IMR-90 (cell line): Measurements from ENCODE around the gene SMAD2. TPM values are rescaled to one million over a fixed set of nuclear protein-coding genes. Genes with fewer than 3 reads are reported as not detected.

Experiments used
- ATAC-seq: fragments of 200-7000 bp; cut with Tn5 transposase; 2 replicates; pipeline ENCODE4 v1.9.1; 2020; ENCODE audit warnings: low read depth, mild to moderate bottlenecking, moderate library complexity
- BruUV-seq: library from RNA; stranded (reverse); fragments of 400-500 nt; replicated peaks from 2 replicates; lab custom pipeline; 2021; lab: Mats Ljungman, UMichigan
- CTCF ChIA-PET: fragments of 300-600 bp; formaldehyde crosslinking; extraction: SDS; loops from one replicate; lab custom pipeline; 2021; ENCODE audit warnings: antibody characterized with exemption; lab: Yijun Ruan, JAX
- POLR2A ChIA-PET: fragments of 300-600 bp; sonication (Branson Sonifier 250); formaldehyde crosslinking; loops from one replicate; lab custom pipeline; 2022; ENCODE audit warnings: antibody characterized with exemption; ENCODE audit not compliant: unreplicated experiment; lab: Charles Lee
- DNase-seq: peaks from one replicate; pipeline ENCODE4 v3.0.0; 2013
- H2AFZ ChIP-seq: replicated peaks from 2 replicates; pipeline ENCODE3; 2013; ENCODE audit warnings: low read length, mild to moderate bottlenecking; ENCODE audit not compliant: poor library complexity
- H2AK5ac ChIP-seq: 2 replicates; pipeline ENCODE4 v1.6.1; 2013; ENCODE audit warnings: low read depth, low read length, inconsistent platforms
- H2AK9ac ChIP-seq: replicated peaks from 2 replicates; pipeline ENCODE3; 2013; ENCODE audit warnings: mild to moderate bottlenecking, low read depth, low read length, moderate library complexity; ENCODE audit not compliant: poor library complexity
- H2BK120ac ChIP-seq: 2 replicates; pipeline ENCODE4 v1.6.1; 2013; ENCODE audit warnings: low read depth, low read length, inconsistent platforms
- H2BK15ac ChIP-seq: 3 replicates; pipeline ENCODE4 v1.6.1; 2013; ENCODE audit warnings: low read depth, low read length, inconsistent platforms
- H2BK20ac ChIP-seq: 2 replicates; pipeline ENCODE4 v1.6.1; 2013; ENCODE audit warnings: low read depth, mild to moderate bottlenecking, inconsistent platforms, low read length, moderate library complexity
- H2BK5ac ChIP-seq: 2 replicates; pipeline ENCODE4 v1.6.1; 2013; ENCODE audit warnings: mild to moderate bottlenecking, low read depth, low read length, inconsistent platforms; ENCODE audit not compliant: poor library complexity, severe bottlenecking
- H3K14ac ChIP-seq: replicated peaks from 2 replicates; pipeline ENCODE4 v1.6.1; 2013; ENCODE audit warnings: low read depth, low read length, inconsistent platforms
- H3K18ac ChIP-seq: 2 replicates; pipeline ENCODE4 v1.6.1; 2013; ENCODE audit warnings: low read depth, low read length, control low read depth
- H3K23ac ChIP-seq: 2 replicates; pipeline ENCODE4 v1.6.1; 2013; ENCODE audit warnings: low read depth, low read length, inconsistent platforms
- H3K27ac ChIP-seq: 2 replicates; pipeline ENCODE4 v1.5.1; 2013; ENCODE audit warnings: mild to moderate bottlenecking, control low read depth, low read length; ENCODE audit not compliant: insufficient read depth
- H3K27me3 ChIP-seq: 2 replicates; pipeline ENCODE4 v1.6.1; 2013; ENCODE audit warnings: low read length; ENCODE audit not compliant: control insufficient read depth, insufficient read depth
- H3K36me3 ChIP-seq: 2 replicates; pipeline ENCODE4 v1.6.1; 2013; ENCODE audit warnings: low read length, mixed read lengths; ENCODE audit not compliant: control insufficient read depth, insufficient read depth
- H3K4ac ChIP-seq: 2 replicates; pipeline ENCODE4 v1.6.1; 2013; ENCODE audit warnings: low read depth, low read length, inconsistent platforms
- H3K4me1 ChIP-seq: 2 replicates; pipeline ENCODE4 v1.6.1; 2013; ENCODE audit warnings: low read length, mixed read lengths; ENCODE audit not compliant: control insufficient read depth, insufficient read depth
- H3K4me2 ChIP-seq: 2 replicates; pipeline ENCODE4 v1.6.1; 2013; ENCODE audit warnings: low read depth, mild to moderate bottlenecking, control low read depth, low read length, moderate library complexity
- H3K4me3 ChIP-seq: 2 replicates; pipeline ENCODE4 v1.5.1; 2013; ENCODE audit warnings: low read depth, mild to moderate bottlenecking, control low read depth, low read length, moderate library complexity; ENCODE audit not compliant: insufficient read depth
- H3K56ac ChIP-seq: 2 replicates; pipeline ENCODE4 v1.6.1; 2013; ENCODE audit warnings: low read length, inconsistent platforms; ENCODE audit not compliant: insufficient read depth; ENCODE audit errors: extremely low read depth
- H3K79me1 ChIP-seq, 2 experiments: 2 replicates each; pipeline ENCODE4 v1.6.1; 2013; ENCODE audit warnings: low read length in 2 of 2, inconsistent platforms in 1 of 2, low read depth in 1 of 2
- H3K9ac ChIP-seq: 2 replicates; pipeline ENCODE4 v1.6.1; 2013; ENCODE audit warnings: low read depth, low read length, control low read depth
- H3K9me1 ChIP-seq: 2 replicates; pipeline ENCODE4 v1.6.1; 2013; ENCODE audit warnings: low read length, inconsistent platforms; ENCODE audit not compliant: insufficient read depth
- H3K9me3 ChIP-seq: 2 replicates; pipeline ENCODE4 v1.6.1; 2013; ENCODE audit warnings: low read length; ENCODE audit not compliant: control insufficient read depth, insufficient read depth
- H4K20me1 ChIP-seq: 2 replicates; pipeline ENCODE4 v1.6.1; 2013; ENCODE audit warnings: low read length, inconsistent platforms; ENCODE audit not compliant: insufficient read depth
- H4K5ac ChIP-seq: 2 replicates; pipeline ENCODE4 v1.6.1; 2013; ENCODE audit warnings: mild to moderate bottlenecking, low read depth, low read length, control low read depth
- H4K8ac ChIP-seq, 2 experiments: 2 replicates each; pipeline ENCODE4 v1.6.1; 2013; ENCODE audit warnings: low read depth in 2 of 2, low read length in 2 of 2, control low read depth in 1 of 2, inconsistent platforms in 1 of 2
- H4K91ac ChIP-seq: 2 replicates; pipeline ENCODE4 v1.6.1; 2013; ENCODE audit warnings: low read depth, low read length, inconsistent platforms; ENCODE audit not compliant: insufficient read depth
- BHLHE40 ChIP-seq: fragments of 150-350 bp; IDR thresholded peaks from 2 replicates; pipeline ENCODE4 v1.6.1; 2016; ENCODE audit warnings: mild to moderate bottlenecking, low read depth, low read length
- CEBPB ChIP-seq: IDR thresholded peaks from 2 replicates; pipeline ENCODE4 v1.6.1; 2012; ENCODE audit warnings: low read depth, low read length, improper control_type of control experiment
- CHD1 ChIP-seq: IDR thresholded peaks from 2 replicates; pipeline ENCODE4 v1.6.1; 2012; ENCODE audit warnings: low read depth, low read length, improper control_type of control experiment
- FOS ChIP-seq: fragments of 150-350 bp; IDR thresholded peaks from 2 replicates; pipeline ENCODE4 v1.6.1; 2016; ENCODE audit warnings: low read depth, low read length
- MAFK ChIP-seq: IDR thresholded peaks from 2 replicates; pipeline ENCODE4 v1.6.1; 2012; ENCODE audit warnings: low read depth, low read length, improper control_type of control experiment
- MAZ ChIP-seq: IDR thresholded peaks from 2 replicates; pipeline ENCODE4 v1.6.1; 2012; ENCODE audit warnings: low read depth, mild to moderate bottlenecking, low read length, improper control_type of control experiment, moderate library complexity, borderline replicate concordance
- MXI1 ChIP-seq: IDR thresholded peaks from 2 replicates; pipeline ENCODE4 v1.6.1; 2012; ENCODE audit warnings: low read depth, mild to moderate bottlenecking, low read length, moderate library complexity, borderline replicate concordance
- NFE2L2 ChIP-seq: fragments of 150-350 bp; IDR thresholded peaks from 2 replicates; pipeline ENCODE4 v1.6.1; 2016; ENCODE audit warnings: low read depth, mild to moderate bottlenecking, low read length
- RAD21 ChIP-seq: IDR thresholded peaks from 2 replicates; pipeline ENCODE4 v1.6.1; 2012; ENCODE audit warnings: low read length, improper control_type of control experiment
- RCOR1 ChIP-seq: IDR thresholded peaks from 2 replicates; pipeline ENCODE4 v1.6.1; 2012; ENCODE audit warnings: mild to moderate bottlenecking, low read length, improper control_type of control experiment; ENCODE audit not compliant: insufficient replicate concordance
- RFX5 ChIP-seq: IDR thresholded peaks from 2 replicates; pipeline ENCODE4 v1.8.0; 2012; ENCODE audit warnings: low read depth, mild to moderate bottlenecking, low read length, moderate library complexity
- SMC3 ChIP-seq: fragments of 150-350 bp; IDR thresholded peaks from 2 replicates; pipeline ENCODE4 v1.6.1; 2016; ENCODE audit warnings: low read depth, mild to moderate bottlenecking, antibody characterized with exemption, low read length, moderate library complexity
- whole genome bisulfite sequencing, 2 experiments: methylation state at CpG; one replicate each; pipeline versions ENCODE4 v1.1.5 to v1.1.7; 2013; ENCODE audit warnings: missing lambda C conversion rate in 2 of 2; ENCODE audit not compliant: insufficient read length in 1 of 2; ENCODE audit errors: extremely low coverage in 2 of 2; 5-methylcytosine and 5-hydroxymethylcytosine counted together
- dilution Hi-C: fragments of 300-500 bp; cut with HindIII; formaldehyde crosslinking; loops from one replicate; pipeline ENCODE4 v1.14.3; 2018; ENCODE audit warnings: low sequenced_read_pairs; ENCODE audit not compliant: unreplicated experiment
- in situ Hi-C: fragments of 300-500 bp; cut with MboI; formaldehyde crosslinking; loops from 3 replicates; pipeline ENCODE4 v1.14.3; 2019; ENCODE audit warnings: low sequenced_read_pairs, inconsistent platforms, mixed read lengths
- intact Hi-C: fragments of 100-400 bp; cut with micrococcal nuclease; formaldehyde crosslinking; loops from 2 replicates; pipeline ENCODE4 v1.10.0; 2022
- polyA plus RNA-seq, 3 experiments: library from polyadenylated mRNA; depleted of rRNA; stranded (reverse); fragments of >200 nt; gene quantifications; 2 replicates each; pipeline ENCODE4 v1.2.3, GENCODE V29; 2012; ENCODE audit warnings: low replicate concordance in 1 of 3
- total RNA-seq: library from RNA; depleted of rRNA; stranded (reverse); fragments of >200 nt; gene quantifications from 2 replicates; pipeline ENCODE4 v1.2.3, GENCODE V29; 2012
- TF ChIP-seq, protein P1 (sequence below): conservative IDR thresholded peaks from 2 replicates; pipeline ENCODE4 v1.5.1; 2012; ENCODE audit warnings: mild to moderate bottlenecking, low read depth, low read length, improper control_type of control experiment
- TF ChIP-seq, protein P2 (sequence below): fragments of 150-350 bp; IDR thresholded peaks from 2 replicates; pipeline ENCODE4 v1.6.1; 2016; ENCODE audit warnings: low read depth, mild to moderate bottlenecking, low read length, moderate library complexity, borderline replicate concordance
- TF ChIP-seq, protein P3 (sequence below): fragments of 150-350 bp; IDR thresholded peaks from 2 replicates; pipeline ENCODE4 v1.6.1; 2017; ENCODE audit warnings: mild to moderate bottlenecking, antibody characterized with exemption, low read length, low read depth

SMAD2 gene
- total and polyA plus RNA-seq, 2 of the 4 experiments (the other 2 are of a cell fraction): 41.7 to 171 TPM

DNA sequence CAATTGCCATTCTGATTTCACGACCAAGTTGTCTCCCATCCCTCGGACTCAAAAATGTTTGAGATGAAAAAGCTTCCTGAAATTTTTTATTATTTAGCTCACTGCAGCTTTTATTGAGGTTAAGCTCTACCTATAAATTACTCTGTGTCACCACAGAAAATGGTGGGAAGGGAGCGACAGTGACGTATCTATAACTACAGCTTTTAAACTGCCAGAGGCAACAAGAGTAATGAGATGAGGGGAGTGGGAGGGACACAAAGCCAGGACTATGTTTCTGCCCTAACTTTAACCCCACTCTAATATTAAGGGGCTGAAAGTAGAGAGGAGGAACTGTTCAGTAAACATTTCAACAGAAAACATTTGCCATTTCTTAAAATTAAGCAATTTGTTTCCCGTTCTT lies 37.4 kb downstream of the SMAD2 start:
- ChIA-PET POLR2A (no interaction called here), CTCF (interaction anchor here (1.3 kb wide), 1 partner anchor 9 kb away, joined by 6 read pairs; no protein-coding TSS in a partner anchor)
- no peak overlapping the region for H4K91ac ChIP-seq
- no peak overlapping the region for H2AFZ ChIP-seq
- TF ChIP-seq MAZ (no peak), NFE2L2 (no peak), CEBPB (no peak), SMC3 (no peak), RFX5 (no peak), FOS (no peak), RCOR1 (no peak), BHLHE40 (no peak), CHD1 (no peak), MXI1 (no peak), MAFK (no peak), RAD21 (no peak)
- TF ChIP-seq, protein P1, sequence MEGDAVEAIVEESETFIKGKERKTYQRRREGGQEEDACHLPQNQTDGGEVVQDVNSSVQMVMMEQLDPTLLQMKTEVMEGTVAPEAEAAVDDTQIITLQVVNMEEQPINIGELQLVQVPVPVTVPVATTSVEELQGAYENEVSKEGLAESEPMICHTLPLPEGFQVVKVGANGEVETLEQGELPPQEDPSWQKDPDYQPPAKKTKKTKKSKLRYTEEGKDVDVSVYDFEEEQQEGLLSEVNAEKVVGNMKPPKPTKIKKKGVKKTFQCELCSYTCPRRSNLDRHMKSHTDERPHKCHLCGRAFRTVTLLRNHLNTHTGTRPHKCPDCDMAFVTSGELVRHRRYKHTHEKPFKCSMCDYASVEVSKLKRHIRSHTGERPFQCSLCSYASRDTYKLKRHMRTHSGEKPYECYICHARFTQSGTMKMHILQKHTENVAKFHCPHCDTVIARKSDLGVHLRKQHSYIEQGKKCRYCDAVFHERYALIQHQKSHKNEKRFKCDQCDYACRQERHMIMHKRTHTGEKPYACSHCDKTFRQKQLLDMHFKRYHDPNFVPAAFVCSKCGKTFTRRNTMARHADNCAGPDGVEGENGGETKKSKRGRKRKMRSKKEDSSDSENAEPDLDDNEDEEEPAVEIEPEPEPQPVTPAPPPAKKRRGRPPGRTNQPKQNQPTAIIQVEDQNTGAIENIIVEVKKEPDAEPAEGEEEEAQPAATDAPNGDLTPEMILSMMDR: no peak
- TF ChIP-seq, protein P2, sequence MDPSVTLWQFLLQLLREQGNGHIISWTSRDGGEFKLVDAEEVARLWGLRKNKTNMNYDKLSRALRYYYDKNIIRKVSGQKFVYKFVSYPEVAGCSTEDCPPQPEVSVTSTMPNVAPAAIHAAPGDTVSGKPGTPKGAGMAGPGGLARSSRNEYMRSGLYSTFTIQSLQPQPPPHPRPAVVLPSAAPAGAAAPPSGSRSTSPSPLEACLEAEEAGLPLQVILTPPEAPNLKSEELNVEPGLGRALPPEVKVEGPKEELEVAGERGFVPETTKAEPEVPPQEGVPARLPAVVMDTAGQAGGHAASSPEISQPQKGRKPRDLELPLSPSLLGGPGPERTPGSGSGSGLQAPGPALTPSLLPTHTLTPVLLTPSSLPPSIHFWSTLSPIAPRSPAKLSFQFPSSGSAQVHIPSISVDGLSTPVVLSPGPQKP: no peak
- TF ChIP-seq, protein P3, sequence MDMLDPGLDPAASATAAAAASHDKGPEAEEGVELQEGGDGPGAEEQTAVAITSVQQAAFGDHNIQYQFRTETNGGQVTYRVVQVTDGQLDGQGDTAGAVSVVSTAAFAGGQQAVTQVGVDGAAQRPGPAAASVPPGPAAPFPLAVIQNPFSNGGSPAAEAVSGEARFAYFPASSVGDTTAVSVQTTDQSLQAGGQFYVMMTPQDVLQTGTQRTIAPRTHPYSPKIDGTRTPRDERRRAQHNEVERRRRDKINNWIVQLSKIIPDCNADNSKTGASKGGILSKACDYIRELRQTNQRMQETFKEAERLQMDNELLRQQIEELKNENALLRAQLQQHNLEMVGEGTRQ: no peak
- H2BK5ac ChIP-seq: no peak overlapping the region
- H4K20me1 ChIP-seq: peaks cover 5% of the 10 kb centered on the region; the same call in 1 of the 2 replicates
- H3K4me3 ChIP-seq: no peak overlapping the region
- H3K18ac ChIP-seq: no peak overlapping the region
- H3K14ac ChIP-seq: no peak overlapping the region
- intact Hi-C loops: no loop called here
- no peak overlapping the region for H2AK5ac ChIP-seq
- no peak overlapping the region for H3K4me2 ChIP-seq
- no peak overlapping the region for H4K5ac ChIP-seq
- peaks cover 4% of the 10 kb centered on the region for H3K36me3 ChIP-seq
- in situ Hi-C loops: no loop called here
- no peak overlapping the region for H2AK9ac ChIP-seq
- no peak overlapping the region for H3K4ac ChIP-seq
- no peak overlapping the region for H3K9ac ChIP-seq
- no peak for DNase-seq
- WGBS, 2 experiments: no CpG with 5 or more reads among the region's 5 CpGs
- BruUV-seq: no TSS peak
- no peak overlapping the region for H3K27ac ChIP-seq
- no peak for ATAC-seq
- H3K79me1 ChIP-seq: peaks cover 20 to 35% of the 10 kb centered on the region in 2 experiments
- H2BK15ac ChIP-seq: no peak overlapping the region
- no peak overlapping the region for H3K23ac ChIP-seq
- H3K27me3 ChIP-seq: no peaks in the 10 kb centered on the region
- no peaks in the 10 kb centered on the region for H3K9me3 ChIP-seq
- H4K8ac ChIP-seq: no peak overlapping the region
- H3K56ac ChIP-seq: no peak overlapping the region
- H3K4me1 ChIP-seq: peaks cover 8% of the 10 kb centered on the region; the same call in 1 of the 2 replicates
- no peak overlapping the region for H2BK20ac ChIP-seq
- dilution Hi-C loops: no loop called here
- H3K9me1 ChIP-seq: peaks cover 6% of the 10 kb centered on the region; the same call in 1 of the 2 replicates
- no peak overlapping the region for H2BK120ac ChIP-seq
